ENCODE data around the gene GADD45G. TPM values are rescaled to one million over a fixed set of nuclear protein-coding genes. Genes with fewer than 3 reads are reported as not detected.

Gene GADD45G
- total RNA-seq, 1 experiment from 2014 or later, result not detected

- ChIA-PET CTCF (interaction anchor here (1.0 to 3.3 kb wide), 3 partner anchors 10 to 541 kb away, joined by 3 to 15 read pairs (median 3); no protein-coding TSS in a partner anchor), POLR2A (no interaction called here)
- H3K27me3 Mint-ChIP-seq (ENCODE audit: insufficient read depth, unreplicated experiment), result no peaks in the 10 kb centered on the region
- TF ChIP-seq CTCF (IDR thresholded peaks at IDR 0.05; ENCODE audit: unreplicated experiment), result no peak
- no peaks in the 10 kb centered on the region for H3K9me3 Mint-ChIP-seq (ENCODE audit: unreplicated experiment)
- H3K36me3 Mint-ChIP-seq (ENCODE audit: insufficient read depth, unreplicated experiment), result no peaks in the 10 kb centered on the region
- H3K4me3 Mint-ChIP-seq (ENCODE audit: unreplicated experiment), result no peak overlapping the region
- H3K4me1 Mint-ChIP-seq (ENCODE audit: insufficient read depth, unreplicated experiment), result peaks cover 15% of the 10 kb centered on the region
- BruUV-seq (replicated peaks), result no TSS peak
- H3K27ac Mint-ChIP-seq (ENCODE audit: low read depth, unreplicated experiment), result no peak overlapping the region
- DNase-seq (ENCODE audit: unreplicated experiment), result no peak
- intact Hi-C loops (cut with micrococcal nuclease), result no loop called here
Observed at GRCh38 chr9:89558196-89558899, 46.5 kb upstream of the GADD45G start.

- intact Hi-C loops (cut with micrococcal nuclease), result no loop called here
- CTCF ChIA-PET, result interaction anchor here (2.2 to 3.3 kb wide), 2 partner anchors 10 to 17 kb away, joined by 6 to 15 read pairs; no protein-coding TSS in a partner anchor
- no peak overlapping the region for H3K27ac Mint-ChIP-seq (ENCODE audit: low read depth, unreplicated experiment)
- no peak overlapping the region for H3K4me3 Mint-ChIP-seq (ENCODE audit: unreplicated experiment)
- no TSS peak for BruUV-seq (replicated peaks)
- no peak for TF ChIP-seq CTCF (IDR thresholded peaks at IDR 0.05; ENCODE audit: unreplicated experiment)
- DNase-seq (ENCODE audit: unreplicated experiment), result no peak
- H3K36me3 Mint-ChIP-seq (ENCODE audit: insufficient read depth, unreplicated experiment), result no peaks in the 10 kb centered on the region
- H3K27me3 Mint-ChIP-seq (ENCODE audit: insufficient read depth, unreplicated experiment), result no peaks in the 10 kb centered on the region
- peaks cover 15% of the 10 kb centered on the region for H3K4me1 Mint-ChIP-seq (ENCODE audit: insufficient read depth, unreplicated experiment)
- POLR2A ChIA-PET, result no interaction called here
- no peaks in the 10 kb centered on the region for H3K9me3 Mint-ChIP-seq (ENCODE audit: unreplicated experiment)
Observed at GRCh38 chr9:89558948-89559347, 45.9 kb upstream of the GADD45G start.

GRCh38 chr9:89562186-89562814 is 42.5 kb upstream of the GADD45G start:
- intact Hi-C loops (cut with micrococcal nuclease), result no loop called here
- Mint-ChIP-seq H3K27me3 (ENCODE audit: insufficient read depth, unreplicated experiment) (no peaks in the 10 kb centered on the region), H3K4me3 (ENCODE audit: unreplicated experiment) (no peak overlapping the region), H3K36me3 (ENCODE audit: insufficient read depth, unreplicated experiment) (no peaks in the 10 kb centered on the region), H3K4me1 (ENCODE audit: insufficient read depth, unreplicated experiment) (no peaks in the 10 kb centered on the region), H3K27ac (ENCODE audit: low read depth, unreplicated experiment) (no peak overlapping the region), H3K9me3 (ENCODE audit: unreplicated experiment) (no peaks in the 10 kb centered on the region)
- BruUV-seq (replicated peaks), result no TSS peak
- POLR2A ChIA-PET, result no interaction called here
- CTCF ChIA-PET, result interaction anchor here (0.5 to 0.9 kb wide), 3 partner anchors 15 to 540 kb away, joined by 3 to 4 read pairs (median 3); no protein-coding TSS in a partner anchor
- no peak for TF ChIP-seq CTCF (IDR thresholded peaks at IDR 0.05; ENCODE audit: unreplicated experiment)
- no peak for DNase-seq (ENCODE audit: unreplicated experiment)

- no peak for DNase-seq (ENCODE audit: unreplicated experiment)
- H3K27ac Mint-ChIP-seq (ENCODE audit: low read depth, unreplicated experiment), result no peak overlapping the region
- BruUV-seq (replicated peaks), result no TSS peak
- H3K4me3 Mint-ChIP-seq (ENCODE audit: unreplicated experiment), result no peak overlapping the region
- CTCF ChIA-PET, result interaction anchor here (0.6 to 1.1 kb wide), 2 partner anchors 13 to 495 kb away, joined by 4 to 6 read pairs; no protein-coding TSS in a partner anchor
- no peaks in the 10 kb centered on the region for H3K36me3 Mint-ChIP-seq (ENCODE audit: insufficient read depth, unreplicated experiment)
- H3K4me1 Mint-ChIP-seq (ENCODE audit: insufficient read depth, unreplicated experiment), result no peaks in the 10 kb centered on the region
- no peaks in the 10 kb centered on the region for H3K27me3 Mint-ChIP-seq (ENCODE audit: insufficient read depth, unreplicated experiment)
- H3K9me3 Mint-ChIP-seq (ENCODE audit: unreplicated experiment), result no peaks in the 10 kb centered on the region
- intact Hi-C loops (cut with micrococcal nuclease), result no loop called here
- POLR2A ChIA-PET, result no interaction called here
- no peak for TF ChIP-seq CTCF (IDR thresholded peaks at IDR 0.05; ENCODE audit: unreplicated experiment)
Observed at GRCh38 chr9:89563571-89564345, 41.1 kb upstream of the GADD45G start.
